Measurements from ENCODE around the gene OR5D16.

GRCh38 chr11:55811067-55811466 lies 27.5 kb upstream of the OR5D16 start, which contains the start of gene OR5L1:
- TF ChIP-seq RAD21 (IDR thresholded peaks at IDR 0.05; ENCODE audit: low read length) = no peak
- no peak for TF ChIP-seq CTCF (conservative IDR thresholded peaks at IDR 0.05; ENCODE audit: low read depth, low read length)
- no peak for TF ChIP-seq POLR2A (IDR thresholded peaks at IDR 0.05; ENCODE audit: low read depth, low read length)
- no peak for TF ChIP-seq RCOR1 (IDR thresholded peaks at IDR 0.05; ENCODE audit: insufficient replicate concordance, low read length)
- no peak for TF ChIP-seq CEBPB (IDR thresholded peaks at IDR 0.05; ENCODE audit: low read depth, low read length)
- no peak for TF ChIP-seq USF2 (IDR thresholded peaks at IDR 0.05; ENCODE audit: low read depth, low read length)
- no peak for TF ChIP-seq MXI1 (IDR thresholded peaks at IDR 0.05; ENCODE audit: borderline replicate concordance, low read depth, low read length)
- no peak for TF ChIP-seq SMC3 (IDR thresholded peaks at IDR 0.05; ENCODE audit: low read depth, low read length)
- TF ChIP-seq ELK1 (IDR thresholded peaks at IDR 0.05; ENCODE audit: borderline replicate concordance, low read depth, low read length) = no peak
- TF ChIP-seq RFX5 (IDR thresholded peaks at IDR 0.05; ENCODE audit: low read depth, low read length) = no peak
- no peak for TF ChIP-seq NFE2L2 (IDR thresholded peaks at IDR 0.05; ENCODE audit: low read depth, low read length)
- TF ChIP-seq BHLHE40 (IDR thresholded peaks at IDR 0.05; ENCODE audit: low read depth, low read length) = no peak
- no peak for TF ChIP-seq MAFK (IDR thresholded peaks at IDR 0.05; ENCODE audit: low read depth, low read length)
- no peak for TF ChIP-seq MAZ (IDR thresholded peaks at IDR 0.05; ENCODE audit: borderline replicate concordance, low read depth, low read length)

All from IMR-90 (cell line).